Activated CD8-positive, alpha-beta memory T cell treated with anti-CD3 and anti-CD28 coated beads, Interleukin-2, amount 50 U/mL, for 4 hours (primary cell): ENCODE measurements around the gene APBB2.
"Not testable (repeated sequence)": the region's sequence is repeated elsewhere in the genome, so short reads cannot be mapped to it uniquely, and the experiment has no call there.

Experiments used
- DNase-seq: peaks from one replicate; pipeline ENCODE4 v3.0.0-alpha.2; 2020

The APBB2 gene

GRCh38 chr4:41057467-41057866 is 156.9 kb downstream of the APBB2 start:
- DNase-seq: no peak

GRCh38 chr4:41052287-41052686 is 162.1 kb downstream of the APBB2 start:
- DNase-seq: no peak

GRCh38 chr4:41050880-41051775 is 163.2 kb downstream of the APBB2 start:
- no peak for DNase-seq

- no peak for DNase-seq
Observed at GRCh38 chr4:41050116-41050515, 164.2 kb downstream of the APBB2 start.

- DNase-seq: not testable (repeated sequence)
Observed at GRCh38 chr4:41049176-41049575, 165.2 kb downstream of the APBB2 start.

GRCh38 chr4:41044791-41045190 is 169.6 kb downstream of the APBB2 start:
- no peak for DNase-seq

GRCh38 chr4:41044165-41044564 is 170.2 kb downstream of the APBB2 start:
- DNase-seq: no peak

GRCh38 chr4:41043465-41043864 is 170.9 kb downstream of the APBB2 start:
- no peak for DNase-seq

- no peak for DNase-seq
Observed at GRCh38 chr4:41041551-41041950, 172.8 kb downstream of the APBB2 start.

GRCh38 chr4:41039317-41039716 is 175.0 kb downstream of the APBB2 start:
- no peak for DNase-seq

GRCh38 chr4:41038304-41038703 is 176.0 kb downstream of the APBB2 start:
- DNase-seq: no peak

GRCh38 chr4:41029098-41029497 is 185.2 kb downstream of the APBB2 start:
- no peak for DNase-seq

GRCh38 chr4:41028392-41029076 is 185.8 kb downstream of the APBB2 start:
- no peak for DNase-seq

GRCh38 chr4:41026971-41027370 is 187.4 kb downstream of the APBB2 start:
- DNase-seq: no peak

GRCh38 chr4:41025824-41026223 is 188.5 kb downstream of the APBB2 start:
- DNase-seq: no peak

GRCh38 chr4:41024556-41025491 is 189.5 kb downstream of the APBB2 start:
- DNase-seq: no peak

GRCh38 chr4:41022116-41022515 is 192.2 kb downstream of the APBB2 start:
- DNase-seq: no peak

- DNase-seq: no peak
Observed at GRCh38 chr4:41015016-41015675, 199.2 kb downstream of the APBB2 start.

GRCh38 chr4:41014158-41014557 is 200.2 kb downstream of the APBB2 start:
- no peak for DNase-seq

- DNase-seq: no peak
Observed at GRCh38 chr4:41013746-41014145, 200.6 kb downstream of the APBB2 start.

GRCh38 chr4:41012911-41013310 is 201.4 kb downstream of the APBB2 start:
- no peak for DNase-seq

GRCh38 chr4:41012293-41012692 is 202.0 kb downstream of the APBB2 start:
- no peak for DNase-seq

- no peak for DNase-seq
Observed at GRCh38 chr4:41009411-41009810, 204.9 kb downstream of the APBB2 start.
